Keratinocyte (primary cell): ENCODE results near the gene PARD3B. TPM values are rescaled to one million over a fixed set of nuclear protein-coding genes. Genes with fewer than 3 reads are reported as not detected.

ENCODE experiments used
- DNase-seq: peaks from one replicate; pipeline ENCODE4 v3.0.0-alpha.2; 2011; ENCODE audit warnings: low read depth, missing footprints, low spot score
- FAIRE-seq: peaks from 2 replicates; lab custom pipeline; 2011; peaks lifted over from hg19 to GRCh38; lab: Jason Lieb, UNC
- H2AFZ ChIP-seq: 2 replicates; pipeline ENCODE4 v1.6.0; 2012; ENCODE audit warnings: low read length, control low read depth, inconsistent platforms; ENCODE audit not compliant: control insufficient read depth
- H3K27ac ChIP-seq: 2 replicates; pipeline ENCODE4 v1.5.1; 2011; ENCODE audit warnings: low read length; ENCODE audit not compliant: control insufficient read depth, insufficient read depth
- H3K27me3 ChIP-seq: 3 replicates; pipeline ENCODE4 v1.6.0; 2011; ENCODE audit warnings: low read length; ENCODE audit not compliant: control insufficient read depth, insufficient read depth; ENCODE audit errors: extremely low read depth
- H3K36me3 ChIP-seq, 2 experiments: 2 replicates in 1 of 2; 3 replicates in 1 of 2; pipeline ENCODE4 v1.5.1; 2011; ENCODE audit warnings: low read length in 2 of 2, mild to moderate bottlenecking in 1 of 2; ENCODE audit not compliant: control insufficient read depth in 2 of 2, insufficient read depth in 2 of 2; ENCODE audit errors: extremely low read depth in 1 of 2
- H3K4me1 ChIP-seq: 3 replicates; pipeline ENCODE4 v1.5.1; 2011; ENCODE audit warnings: low read length; ENCODE audit not compliant: control insufficient read depth, insufficient read depth; ENCODE audit errors: extremely low read depth
- H3K4me2 ChIP-seq: 3 replicates; pipeline ENCODE4 v1.6.0; 2011; ENCODE audit warnings: low read depth, low read length; ENCODE audit not compliant: control insufficient read depth, insufficient read depth; ENCODE audit errors: extremely low read depth
- H3K4me3 ChIP-seq, 3 experiments: fragments of 200-600 bp in 1 of 3; sonication (generic) in 1 of 3; 2 replicates in 2 of 3; 3 replicates in 1 of 3; pipeline ENCODE4 v1.5.1; 2011 to 2016; ENCODE audit warnings: low read length in 3 of 3, mild to moderate bottlenecking in 3 of 3, control low read depth in 2 of 3, inconsistent platforms in 1 of 3, low read depth in 1 of 3, mixed read lengths in 1 of 3, mixed run types in 1 of 3, moderate library complexity in 1 of 3; ENCODE audit not compliant: control insufficient read depth in 2 of 3, insufficient read depth in 2 of 3; ENCODE audit errors: extremely low read depth in 1 of 3
- H3K79me2 ChIP-seq: 2 replicates; pipeline ENCODE4 v1.6.0; 2012; ENCODE audit warnings: low read length; ENCODE audit not compliant: control insufficient read depth, insufficient read depth
- H3K9ac ChIP-seq: 3 replicates; pipeline ENCODE4 v1.6.0; 2011; ENCODE audit warnings: low read length; ENCODE audit not compliant: control insufficient read depth, insufficient read depth; ENCODE audit errors: extremely low read depth
- H3K9me1 ChIP-seq: 3 replicates; pipeline ENCODE4 v1.6.0; 2011; ENCODE audit warnings: low read length; ENCODE audit not compliant: control insufficient read depth, insufficient read depth; ENCODE audit errors: extremely low read depth
- H3K9me3 ChIP-seq: 2 replicates; pipeline ENCODE4 v1.5.1; 2012; ENCODE audit warnings: low read depth, low read length; ENCODE audit not compliant: control insufficient read depth
- H4K20me1 ChIP-seq: 3 replicates; pipeline ENCODE4 v1.6.0; 2011; ENCODE audit warnings: low read length; ENCODE audit not compliant: control insufficient read depth, insufficient read depth; ENCODE audit errors: extremely low read depth
- EZH2 ChIP-seq: IDR thresholded peaks from one replicate; pipeline ENCODE4 v1.6.1; 2012; ENCODE audit warnings: inconsistent platforms, mild to moderate bottlenecking, low read length, moderate library complexity
- dilution Hi-C: fragments of 300-500 bp; cut with MboI; formaldehyde crosslinking; loops from one replicate; pipeline ENCODE4 v1.7.0; 2020; ENCODE audit warnings: low sequenced_read_pairs; ENCODE audit not compliant: extremely low pct_ligation_motif_present
- polyA plus RNA-seq, 5 experiments: library from polyadenylated mRNA; depleted of rRNA in 3 of 5; stranded (reverse) in 3 of 5; stranded (forward) in 1 of 5; unstranded in 1 of 5; fragments of >200 nt; gene quantifications; 1 replicate in 1 of 5; 2 replicates in 3 of 5; 3 replicates in 1 of 5; pipeline versions ENCODE4 v1.2.1 to v1.2.3, GENCODE V29; 2011 to 2012; ENCODE audit warnings: missing spikeins in 2 of 5, low read depth in 1 of 5, low replicate concordance in 1 of 5
- TF ChIP-seq, protein P1 (sequence below), 3 experiments: IDR thresholded peaks in 1 of 3; conservative IDR thresholded peaks in 1 of 3; optimal IDR thresholded peaks in 1 of 3; 2 replicates in 2 of 3; 3 replicates in 1 of 3; pipeline versions ENCODE3 to v1.5.1; 2011; ENCODE audit warnings: low read length in 3 of 3, mild to moderate bottlenecking in 3 of 3, moderate library complexity in 2 of 3, control low read depth in 1 of 3, inconsistent platforms in 1 of 3; ENCODE audit not compliant: insufficient read depth in 2 of 3; ENCODE audit errors: extremely low read depth in 1 of 3

Gene PARD3B
- polyA plus RNA-seq, 1 donor (not counting 4 experiments of a cell fraction or from before 2014, with no cell fraction given), result 1.2 TPM

DNA sequence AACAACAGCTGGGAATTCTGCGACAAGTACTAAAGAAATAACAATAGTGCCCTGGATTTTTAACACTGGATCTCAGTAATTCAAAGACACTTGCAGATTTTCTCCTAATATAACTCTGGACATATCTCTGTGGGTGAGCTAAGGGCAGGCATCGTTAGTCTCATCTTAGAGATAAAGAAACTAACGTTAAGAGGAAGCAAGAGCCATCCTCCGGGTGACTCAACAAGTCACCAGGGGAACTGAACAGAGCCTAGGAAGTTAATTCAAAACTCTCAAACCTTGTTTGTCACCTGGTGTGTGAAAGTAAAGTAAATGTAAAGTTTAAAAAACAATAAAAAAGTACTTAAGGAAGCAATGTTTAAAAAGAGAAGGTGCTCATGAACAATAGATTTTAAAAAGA lies 1095.4 kb downstream of the PARD3B start:
- H3K79me2 ChIP-seq, result no peaks in the 10 kb centered on the region
- H3K27me3 ChIP-seq, result no peaks in the 10 kb centered on the region
- no peak for FAIRE-seq
- no peak overlapping the region for H2AFZ ChIP-seq
- H3K36me3 ChIP-seq, result no peaks in the 10 kb centered on the region
- no peak overlapping the region for H3K27ac ChIP-seq
- H3K9ac ChIP-seq, result no peak overlapping the region
- H3K9me1 ChIP-seq, result no peaks in the 10 kb centered on the region
- no peak overlapping the region for H3K4me3 ChIP-seq
- no peaks in the 10 kb centered on the region for H4K20me1 ChIP-seq
- DNase-seq, result no peak
- H3K9me3 ChIP-seq, result no peaks in the 10 kb centered on the region
- TF ChIP-seq, protein P1, sequence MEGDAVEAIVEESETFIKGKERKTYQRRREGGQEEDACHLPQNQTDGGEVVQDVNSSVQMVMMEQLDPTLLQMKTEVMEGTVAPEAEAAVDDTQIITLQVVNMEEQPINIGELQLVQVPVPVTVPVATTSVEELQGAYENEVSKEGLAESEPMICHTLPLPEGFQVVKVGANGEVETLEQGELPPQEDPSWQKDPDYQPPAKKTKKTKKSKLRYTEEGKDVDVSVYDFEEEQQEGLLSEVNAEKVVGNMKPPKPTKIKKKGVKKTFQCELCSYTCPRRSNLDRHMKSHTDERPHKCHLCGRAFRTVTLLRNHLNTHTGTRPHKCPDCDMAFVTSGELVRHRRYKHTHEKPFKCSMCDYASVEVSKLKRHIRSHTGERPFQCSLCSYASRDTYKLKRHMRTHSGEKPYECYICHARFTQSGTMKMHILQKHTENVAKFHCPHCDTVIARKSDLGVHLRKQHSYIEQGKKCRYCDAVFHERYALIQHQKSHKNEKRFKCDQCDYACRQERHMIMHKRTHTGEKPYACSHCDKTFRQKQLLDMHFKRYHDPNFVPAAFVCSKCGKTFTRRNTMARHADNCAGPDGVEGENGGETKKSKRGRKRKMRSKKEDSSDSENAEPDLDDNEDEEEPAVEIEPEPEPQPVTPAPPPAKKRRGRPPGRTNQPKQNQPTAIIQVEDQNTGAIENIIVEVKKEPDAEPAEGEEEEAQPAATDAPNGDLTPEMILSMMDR (optimal IDR thresholded peaks at IDR 0.05 in 1 of 3, IDR thresholded peaks at IDR 0.05 in 1 of 3, conservative IDR thresholded peaks at IDR 0.05 in 1 of 3; ENCODE audit: extremely low read depth in 1 of 3, insufficient read depth in 2 of 3, low read length in 3 of 3), result no peak
- TF ChIP-seq EZH2, result no peak
- dilution Hi-C loops, result no loop called here
- peaks cover 11% of the 10 kb centered on the region for H3K4me1 ChIP-seq
- no peak overlapping the region for H3K4me2 ChIP-seq

DNA sequence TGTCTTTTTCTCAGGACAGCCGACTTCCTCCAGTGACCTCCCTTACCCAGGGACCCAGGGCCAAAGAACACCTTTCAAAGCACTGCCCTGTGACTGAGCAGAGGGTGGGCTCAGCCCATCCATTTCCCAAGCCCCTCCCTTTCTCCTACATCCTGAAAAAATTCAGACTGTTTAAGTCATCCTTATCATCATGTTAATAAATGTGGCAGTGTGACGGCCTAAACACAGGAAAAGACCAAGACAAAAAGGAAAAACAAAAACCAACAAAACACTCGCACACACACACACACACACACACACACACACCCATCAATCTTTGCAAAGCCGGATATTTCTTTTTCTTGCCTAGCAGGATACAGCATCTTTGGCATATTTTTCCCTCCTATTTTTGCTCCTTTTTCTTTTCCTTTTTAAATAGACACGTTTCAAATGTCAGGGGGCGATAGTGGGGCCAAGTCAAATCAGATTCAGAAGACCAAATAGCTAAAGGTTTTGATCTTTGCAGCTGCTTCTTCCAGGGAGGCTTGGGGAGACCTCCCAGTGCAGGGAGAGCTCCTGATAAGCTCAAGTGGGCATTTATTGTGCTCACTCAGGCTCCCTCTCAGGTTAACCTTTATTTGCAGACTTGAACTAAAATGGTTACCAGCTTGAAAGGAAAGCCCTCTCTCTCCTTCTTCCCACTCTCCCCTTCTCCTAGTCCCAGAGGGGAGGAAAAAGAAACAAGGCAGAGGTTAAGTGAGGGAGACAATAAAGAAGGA lies 1097.5 kb downstream of the PARD3B start:
- dilution Hi-C loops, result no loop called here
- Histone ChIP-seq H2AFZ (no peak overlapping the region), H3K4me3 (no peak overlapping the region), H3K4me2 (no peak overlapping the region), H3K27ac (no peak overlapping the region), H3K9me3 (no peaks in the 10 kb centered on the region), H3K36me3 (no peaks in the 10 kb centered on the region), H3K79me2 (no peaks in the 10 kb centered on the region), H4K20me1 (no peaks in the 10 kb centered on the region), H3K9me1 (no peaks in the 10 kb centered on the region), H3K27me3 (no peaks in the 10 kb centered on the region), H3K4me1 (peaks cover 11% of the 10 kb centered on the region), H3K9ac (no peak overlapping the region)
- DNase-seq (no peak), FAIRE-seq (no peak)
- no peak for TF ChIP-seq EZH2
- TF ChIP-seq, protein P1 (optimal IDR thresholded peaks at IDR 0.05 in 1 of 3, IDR thresholded peaks at IDR 0.05 in 1 of 3, conservative IDR thresholded peaks at IDR 0.05 in 1 of 3; ENCODE audit: extremely low read depth in 1 of 3, insufficient read depth in 2 of 3, low read length in 3 of 3), result no peak
